Neuronal stem cell (in vitro differentiated cells): ENCODE measurements around the gene NDUFS5.
"Not testable (repeated sequence)": the region's sequence is repeated elsewhere in the genome, so short reads cannot be mapped to it uniquely, and the experiment has no call there.

ENCODE experiments used
- DNase-seq: peaks from one replicate; pipeline ENCODE4 v3.0.0-alpha.2; 2013; ENCODE audit warnings: low spot score
- H2AFZ ChIP-seq: one replicate; pipeline ENCODE4 v1.6.1; 2013; ENCODE audit warnings: mild to moderate bottlenecking, low read length, inconsistent platforms
- H2AK5ac ChIP-seq: 2 replicates; pipeline ENCODE4 v1.6.1; 2013; ENCODE audit warnings: low read depth, mild to moderate bottlenecking, inconsistent platforms, low read length, moderate library complexity, mixed read lengths
- H2BK120ac ChIP-seq: 2 replicates; pipeline ENCODE4 v1.6.1; 2013; ENCODE audit warnings: low read depth, mild to moderate bottlenecking, inconsistent platforms, low read length, moderate library complexity, mixed read lengths
- H2BK12ac ChIP-seq: one replicate; pipeline ENCODE4 v1.6.1; 2013; ENCODE audit warnings: low read length, inconsistent platforms
- H2BK15ac ChIP-seq: 2 replicates; pipeline ENCODE4 v1.6.1; 2013; ENCODE audit warnings: mild to moderate bottlenecking, low read length, inconsistent platforms, mixed read lengths
- H2BK5ac ChIP-seq: one replicate; pipeline ENCODE4 v1.6.1; 2013; ENCODE audit warnings: inconsistent platforms, mild to moderate bottlenecking, low read length, moderate library complexity
- H3K14ac ChIP-seq: one replicate; pipeline ENCODE4 v1.6.1; 2013; ENCODE audit warnings: low read length, inconsistent platforms
- H3K18ac ChIP-seq: 2 replicates; pipeline ENCODE4 v1.6.1; 2013; ENCODE audit warnings: low read length, inconsistent platforms
- H3K23ac ChIP-seq: 2 replicates; pipeline ENCODE4 v1.6.1; 2013; ENCODE audit warnings: low read depth, mild to moderate bottlenecking, mixed read lengths, low read length, inconsistent platforms; ENCODE audit not compliant: poor library complexity
- H3K27ac ChIP-seq: replicated peaks from 3 replicates; pipeline ENCODE4 v1.5.1; 2013; ENCODE audit warnings: low read length, inconsistent platforms
- H3K27me3 ChIP-seq, 3 experiments: 2 replicates each; pipeline ENCODE4 v1.6.1; 2013; ENCODE audit warnings: low read length in 3 of 3, mild to moderate bottlenecking in 2 of 3, inconsistent platforms in 1 of 3, low read depth in 1 of 3, mixed read lengths in 1 of 3, moderate library complexity in 1 of 3; ENCODE audit not compliant: control insufficient read depth in 3 of 3, insufficient read depth in 3 of 3
- H3K36me3 ChIP-seq, 2 donors: replicated peaks in 1 of 2; 2 replicates each; pipeline ENCODE4 v1.6.1; 2013; ENCODE audit warnings: low read length in 2 of 2; ENCODE audit not compliant: control insufficient read depth in 2 of 2, insufficient read depth in 2 of 2
- H3K4ac ChIP-seq: 2 replicates; pipeline ENCODE4 v1.6.1; 2013; ENCODE audit warnings: inconsistent platforms, mild to moderate bottlenecking, low read length, moderate library complexity
- H3K4me1 ChIP-seq, 2 donors: 1 replicate in 1 of 2; 2 replicates in 1 of 2; pipeline ENCODE4 v1.6.1; 2013; ENCODE audit warnings: low read length in 2 of 2, low read depth in 1 of 2; ENCODE audit not compliant: control insufficient read depth in 2 of 2, insufficient read depth in 1 of 2
- H3K4me2 ChIP-seq: one replicate; pipeline ENCODE4 v1.6.1; 2013; ENCODE audit warnings: mild to moderate bottlenecking, low read length, inconsistent platforms; ENCODE audit not compliant: insufficient read depth, poor library complexity, severe bottlenecking
- H3K4me3 ChIP-seq, 2 donors: 2 replicates each; pipeline ENCODE4 v1.5.1; 2013; ENCODE audit warnings: low read length in 2 of 2, mild to moderate bottlenecking in 2 of 2, inconsistent platforms in 1 of 2, moderate library complexity in 1 of 2
- H3K79me1 ChIP-seq: one replicate; pipeline ENCODE4 v1.6.1; 2013; ENCODE audit warnings: low read depth, mild to moderate bottlenecking, inconsistent platforms, low read length, moderate library complexity
- H3K9ac ChIP-seq: one replicate; pipeline ENCODE4 v1.6.1; 2013; ENCODE audit warnings: mild to moderate bottlenecking, low read depth, low read length, inconsistent platforms; ENCODE audit not compliant: poor library complexity
- H3K9me3 ChIP-seq, 2 donors: replicated peaks in 1 of 2; 2 replicates each; pipeline versions ENCODE3 to v1.6.1; 2013; ENCODE audit warnings: low read length in 2 of 2, mild to moderate bottlenecking in 2 of 2, inconsistent platforms in 1 of 2, low read depth in 1 of 2, mixed read lengths in 1 of 2, moderate library complexity in 1 of 2; ENCODE audit not compliant: control insufficient read depth in 2 of 2, insufficient read depth in 1 of 2
- H4K8ac ChIP-seq: one replicate; pipeline ENCODE4 v1.6.1; 2013; ENCODE audit warnings: low read depth, mild to moderate bottlenecking, inconsistent platforms, low read length, moderate library complexity
- H4K91ac ChIP-seq: one replicate; pipeline ENCODE4 v1.6.1; 2013; ENCODE audit warnings: low read length, low read depth, mild to moderate bottlenecking, inconsistent platforms; ENCODE audit not compliant: poor library complexity
- WGBS, 2 donors: extraction: QIAGEN DNeasy Blood & Tissue Kit; methylation state at CpG; one replicate each; pipeline ENCODE4 v1.1.7; 2013; ENCODE audit warnings: missing lambda C conversion rate in 2 of 2, mixed read lengths in 1 of 2; ENCODE audit not compliant: insufficient read length in 2 of 2, insufficient replicate concordance in 1 of 2; ENCODE audit errors: extremely low coverage in 2 of 2; 5-methylcytosine and 5-hydroxymethylcytosine counted together

NDUFS5 gene

DNA sequence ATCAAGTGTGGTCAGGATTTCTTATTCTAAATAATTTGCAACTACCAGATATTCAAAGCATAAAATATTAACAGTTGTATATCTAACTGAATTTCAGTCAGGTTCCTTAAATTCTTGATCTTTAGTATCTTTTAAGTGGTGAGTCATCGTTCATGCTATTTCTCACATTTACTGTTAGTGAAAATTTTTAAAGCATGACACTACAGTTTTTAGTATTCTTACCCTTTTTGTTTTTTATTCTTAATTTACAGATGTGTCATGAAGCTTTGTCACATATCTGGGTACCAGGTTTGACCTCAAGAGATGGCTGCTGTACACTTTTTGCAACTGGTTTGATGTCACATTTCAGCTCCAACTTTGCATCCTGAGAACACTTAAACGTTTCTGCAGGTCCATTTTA is 22.4 kb upstream of the NDUFS5 start:
- no peak overlapping the region for H3K4me2 ChIP-seq
- H3K27me3 ChIP-seq, result no peaks in the 10 kb centered on the region
- no peak overlapping the region for H2BK5ac ChIP-seq
- no peak overlapping the region for H4K8ac ChIP-seq
- no peak for DNase-seq
- H3K14ac ChIP-seq, result no peak overlapping the region
- no peak overlapping the region for H2AK5ac ChIP-seq
- no peak overlapping the region for H3K18ac ChIP-seq
- H2BK12ac ChIP-seq, result no peak overlapping the region
- H3K79me1 ChIP-seq, result peaks cover 4% of the 10 kb centered on the region
- H4K91ac ChIP-seq, result no peak overlapping the region
- no peak overlapping the region for H3K4ac ChIP-seq
- no peak overlapping the region for H3K23ac ChIP-seq
- no peak overlapping the region for H2AFZ ChIP-seq
- H3K4me3 ChIP-seq, result no peak overlapping the region
- no peak overlapping the region for H2BK120ac ChIP-seq
- WGBS, 2 donors, result no CpG with 5 or more reads among the region's 2 CpGs
- no peak overlapping the region for H2BK15ac ChIP-seq
- H3K27ac ChIP-seq, result no peak overlapping the region
- H3K9ac ChIP-seq, result no peak overlapping the region
- H3K4me1 ChIP-seq, result no peaks in the 10 kb centered on the region
- no peaks in the 10 kb centered on the region for H3K9me3 ChIP-seq
- H3K36me3 ChIP-seq, result peaks cover 45 to 98% of the 10 kb centered on the region in 2 donors

DNA sequence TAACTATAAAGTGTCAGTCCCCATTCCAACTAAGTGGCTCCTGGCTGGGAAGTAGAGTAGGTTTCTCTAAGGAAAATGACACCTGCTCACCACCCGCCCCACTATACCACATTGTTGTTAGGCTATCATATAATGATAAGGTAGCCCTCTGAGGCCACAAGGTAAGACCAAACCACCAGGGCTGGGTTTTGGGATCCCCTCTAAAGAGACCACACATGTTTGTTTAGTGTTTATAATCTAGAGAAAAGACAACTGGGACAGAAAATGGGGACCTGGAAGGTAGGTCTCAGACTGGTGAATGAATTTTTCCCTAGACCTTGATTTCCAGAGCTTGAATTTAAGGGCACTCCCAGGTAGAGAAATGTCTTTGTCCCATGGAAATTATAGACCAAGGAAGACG is 19.9 kb upstream of the NDUFS5 start:
- H2AK5ac ChIP-seq, result no peak overlapping the region
- H3K18ac ChIP-seq, result no peak overlapping the region
- no peak overlapping the region for H2BK120ac ChIP-seq
- no peak overlapping the region for H2BK12ac ChIP-seq
- H2BK15ac ChIP-seq, result no peak overlapping the region
- H3K4me1 ChIP-seq, result no peaks in the 10 kb centered on the region
- H2AFZ ChIP-seq, result no peak overlapping the region
- no peak overlapping the region for H4K91ac ChIP-seq
- H3K9ac ChIP-seq, result no peak overlapping the region
- no peak overlapping the region for H3K23ac ChIP-seq
- no peak overlapping the region for H3K4ac ChIP-seq
- no CpG with 5 or more reads among the region's 2 CpGs for WGBS, 2 donors
- H3K14ac ChIP-seq, result no peak overlapping the region
- DNase-seq, result no peak
- H3K27ac ChIP-seq, result no peak overlapping the region
- H3K79me1 ChIP-seq, result no peaks in the 10 kb centered on the region
- H3K36me3 ChIP-seq, result peaks cover 38 to 92% of the 10 kb centered on the region in 2 donors
- H3K4me2 ChIP-seq, result no peak overlapping the region
- no peak overlapping the region for H2BK5ac ChIP-seq
- no peaks in the 10 kb centered on the region for H3K27me3 ChIP-seq
- H3K4me3 ChIP-seq, result no peak overlapping the region
- no peak overlapping the region for H4K8ac ChIP-seq
- no peaks in the 10 kb centered on the region for H3K9me3 ChIP-seq

DNA sequence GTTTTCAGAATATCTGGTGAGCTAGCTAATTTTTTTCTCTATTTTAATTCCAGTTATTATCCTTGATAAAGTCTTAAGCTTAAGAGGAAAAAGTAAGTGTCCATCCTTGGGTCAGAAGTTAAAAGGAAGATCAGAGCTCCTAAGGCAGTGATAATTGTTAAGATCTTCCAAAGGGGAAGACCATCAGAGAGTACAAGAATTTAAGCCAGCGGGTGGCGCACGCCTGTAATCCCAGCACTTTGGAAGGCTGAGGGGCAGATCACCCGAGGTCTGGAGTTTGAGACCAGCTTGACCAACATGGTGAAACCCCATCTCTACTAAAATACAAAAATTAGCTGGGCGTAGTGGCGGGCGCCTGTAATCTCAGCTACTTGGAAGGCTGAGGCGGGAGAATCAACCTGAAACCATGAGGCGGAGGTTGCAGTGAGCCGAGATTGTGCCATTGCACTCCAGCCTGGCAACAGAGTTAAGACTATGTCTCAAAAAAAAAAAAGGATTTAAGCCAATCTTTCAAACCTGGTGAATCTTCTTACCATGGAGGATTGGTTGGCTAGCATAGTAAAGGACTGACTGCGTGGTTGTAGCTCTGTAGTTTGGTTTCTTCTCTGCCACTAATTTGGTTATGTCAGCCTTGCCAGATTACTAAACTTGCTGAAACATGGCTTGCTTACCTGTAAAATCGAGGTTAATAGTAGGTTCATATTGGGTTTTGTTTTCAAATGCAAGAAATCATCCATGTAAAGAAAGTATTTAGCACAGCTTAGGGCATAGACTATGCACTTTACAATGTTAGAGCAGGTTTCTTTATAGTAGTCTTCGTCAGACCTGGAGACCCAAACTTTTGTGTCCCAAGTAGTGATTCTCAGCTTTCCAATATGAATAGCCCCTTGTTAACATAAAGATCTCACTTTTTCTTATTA is 19.2 kb upstream of the NDUFS5 start:
- Histone ChIP-seq H2AK5ac (no peak overlapping the region), H2BK12ac (no peak overlapping the region), H3K4me2 (no peak overlapping the region), H3K36me3 (peaks cover 32 to 88% of the 10 kb centered on the region in 2 donors), H2BK15ac (no peak overlapping the region), H3K18ac (no peak overlapping the region), H4K8ac (no peak overlapping the region), H3K9me3 (peaks cover 0 to 1% of the 10 kb centered on the region in 2 donors), H2BK5ac (no peak overlapping the region), H4K91ac (no peak overlapping the region), H2BK120ac (no peak overlapping the region), H3K14ac (no peak overlapping the region), H3K27me3 (no peaks in the 10 kb centered on the region), H3K4me3 (no peak overlapping the region), H3K27ac (no peak overlapping the region), H3K4me1 (no peaks in the 10 kb centered on the region), H2AFZ (no peak overlapping the region), H3K23ac (no peak overlapping the region), H3K79me1 (no peaks in the 10 kb centered on the region), H3K9ac (no peak overlapping the region), H3K4ac (no peak overlapping the region)
- WGBS, 2 donors, result no CpG with 5 or more reads among the region's 13 CpGs
- no peak for DNase-seq

DNA sequence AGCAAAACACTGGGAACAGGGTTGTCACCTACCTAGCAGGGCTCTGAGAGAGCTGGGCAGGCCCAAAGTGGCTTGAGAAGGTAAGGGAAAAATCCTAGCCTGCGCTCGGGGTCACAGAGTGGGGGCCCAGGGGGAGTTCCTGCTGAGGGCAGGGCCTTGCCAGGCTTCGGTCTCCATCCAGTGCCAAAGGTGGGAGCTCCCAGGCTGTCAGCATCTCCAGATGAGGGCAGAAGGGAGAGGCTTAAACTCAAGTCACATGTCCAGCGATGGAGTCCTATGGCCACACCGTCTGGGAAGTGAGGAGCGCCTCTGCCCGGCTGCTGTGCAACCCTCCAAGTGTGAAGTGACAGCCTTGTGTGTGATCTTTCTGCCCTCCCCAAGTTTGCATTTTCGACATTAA is 11.2 kb upstream of the NDUFS5 start:
- H3K27ac ChIP-seq, H3K27me3 ChIP-seq, H3K9ac ChIP-seq, H3K14ac ChIP-seq, H2AK5ac ChIP-seq, H3K4ac ChIP-seq, H4K91ac ChIP-seq, H4K8ac ChIP-seq, H3K23ac ChIP-seq, H3K4me3 ChIP-seq, H2AFZ ChIP-seq, DNase-seq, H2BK5ac ChIP-seq, H3K4me1 ChIP-seq, H2BK120ac ChIP-seq, H3K9me3 ChIP-seq, H2BK15ac ChIP-seq, H3K4me2 ChIP-seq, H3K79me1 ChIP-seq, H2BK12ac ChIP-seq, H3K18ac ChIP-seq: not testable (repeated sequence)
- WGBS, 2 donors, result no CpG with 5 or more reads among the region's 8 CpGs
- peaks cover 5 to 14% of the 10 kb centered on the region in 2 donors for H3K36me3 ChIP-seq
